Measurements from ENCODE around the gene TMEM184C.

The TMEM184C gene

DNA sequence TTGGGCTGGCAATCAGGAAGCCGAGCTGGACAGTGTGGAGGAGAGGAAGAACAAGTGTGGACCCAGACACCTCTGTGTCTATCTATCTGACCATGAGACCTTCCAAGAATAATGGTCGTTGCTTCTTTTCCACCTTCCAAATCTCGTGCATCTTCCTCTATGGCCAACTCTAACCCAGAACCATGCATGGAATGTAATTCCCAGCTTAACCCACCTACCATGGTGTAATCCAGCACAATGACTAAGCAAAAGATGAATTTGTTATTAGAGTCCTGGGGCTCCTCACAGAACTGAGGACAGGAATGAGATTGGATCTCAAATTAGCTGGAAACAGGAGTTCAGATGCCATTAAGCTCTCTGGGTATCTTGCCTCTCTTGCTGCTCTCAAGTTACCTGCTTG, 17.4 kb upstream of the TMEM184C start:
- no peak for DNase-seq (ENCODE audit: low spot score)

GRCh38 chr4:147605499-147605898, 11.7 kb upstream of the TMEM184C start:
- no peak for DNase-seq (ENCODE audit: low spot score)

DNA sequence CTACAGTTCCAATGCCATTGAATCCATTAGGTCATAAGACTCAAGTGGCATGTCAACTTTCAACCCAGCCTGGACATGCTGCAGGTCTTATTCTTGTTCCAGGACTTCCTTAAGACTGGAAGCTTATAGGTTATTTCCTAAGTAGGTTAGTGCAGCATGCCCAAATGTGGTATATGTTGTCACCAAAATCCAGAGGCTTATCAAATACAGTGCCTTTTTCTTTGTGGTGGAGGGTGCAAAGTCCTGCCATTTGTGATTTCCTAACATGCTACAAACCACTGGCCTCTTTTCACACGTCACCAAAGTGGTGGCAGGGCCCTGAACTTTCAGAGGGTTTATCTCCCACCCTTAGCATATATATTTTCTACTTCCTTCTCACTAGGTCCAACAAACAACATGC, 9.7 kb upstream of the TMEM184C start:
- DNase-seq (ENCODE audit: low spot score), result no peak

- no peak for DNase-seq (ENCODE audit: low spot score)
Measured at GRCh38 chr4:147610686-147611085, 6.5 kb upstream of the TMEM184C start.

DNA sequence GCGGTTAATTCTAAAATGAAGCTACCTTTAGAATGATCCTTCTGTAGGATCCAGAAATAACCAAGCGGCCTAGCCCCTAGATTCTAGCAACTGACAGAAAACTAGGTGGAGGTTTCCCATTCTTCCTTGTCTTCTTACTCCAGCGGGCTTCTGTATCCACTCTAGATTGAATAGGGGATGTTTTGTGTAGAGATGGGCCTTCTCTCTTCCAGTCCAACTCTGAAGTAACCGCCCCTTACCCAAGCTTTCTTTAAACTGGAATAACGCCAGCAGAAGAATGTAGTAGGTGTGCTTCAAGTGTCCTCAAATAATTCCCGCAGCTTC, 386 bp upstream of the TMEM184C start:
- peak; percentile 21 for DNase-seq (ENCODE audit: low spot score)

- no peak for DNase-seq (ENCODE audit: low spot score)
Measured at GRCh38 chr4:147617841-147618691, 869 bp downstream of the TMEM184C start.

DNA sequence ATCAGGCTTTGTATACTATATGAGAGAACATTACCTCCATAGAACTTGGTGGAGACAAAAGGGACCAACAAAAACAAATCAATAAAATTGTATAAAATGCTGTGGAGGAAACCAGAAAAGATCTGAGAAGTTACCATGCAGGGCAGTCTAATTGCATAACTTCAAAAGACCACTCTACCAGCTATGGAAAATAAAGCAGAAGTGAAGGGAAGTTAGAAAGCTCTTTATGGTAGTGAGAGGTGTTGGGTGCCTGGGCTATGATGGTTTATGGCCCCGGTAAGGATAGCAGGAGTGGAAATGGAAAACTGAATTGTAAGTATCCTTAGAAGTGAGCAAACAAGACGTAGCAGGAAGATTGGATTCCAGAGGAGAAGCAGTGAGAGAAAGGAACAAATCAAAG, 3.1 kb downstream of the TMEM184C start:
- no peak for DNase-seq (ENCODE audit: low spot score)

GRCh38 chr4:147625733-147626132, 8.5 kb downstream of the TMEM184C start:
- DNase-seq (ENCODE audit: low spot score), result no peak

DNA sequence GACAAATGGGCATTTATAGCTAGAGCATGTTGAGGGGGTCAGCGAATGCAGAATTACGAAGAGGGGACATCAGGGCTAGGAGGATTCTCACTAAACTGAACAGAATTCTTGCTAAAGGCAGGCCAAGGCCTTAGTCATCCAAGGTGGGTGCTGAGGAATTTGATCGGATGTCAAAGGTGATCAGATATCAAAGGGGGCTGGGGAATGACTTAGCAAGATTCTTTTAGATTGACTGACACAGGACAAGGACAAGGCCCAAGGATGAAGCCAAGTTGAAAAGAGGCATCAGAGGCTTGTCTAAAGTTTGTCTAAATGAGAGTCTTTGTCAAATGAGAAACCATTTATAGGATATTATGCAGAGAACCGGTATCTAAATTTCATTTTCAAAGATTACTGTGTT, 9.7 kb downstream of the TMEM184C start:
- DNase-seq (ENCODE audit: low spot score), result no peak

- no peak for DNase-seq (ENCODE audit: low spot score)
Measured at GRCh38 chr4:147628415-147628814, 11.2 kb downstream of the TMEM184C start.

DNA sequence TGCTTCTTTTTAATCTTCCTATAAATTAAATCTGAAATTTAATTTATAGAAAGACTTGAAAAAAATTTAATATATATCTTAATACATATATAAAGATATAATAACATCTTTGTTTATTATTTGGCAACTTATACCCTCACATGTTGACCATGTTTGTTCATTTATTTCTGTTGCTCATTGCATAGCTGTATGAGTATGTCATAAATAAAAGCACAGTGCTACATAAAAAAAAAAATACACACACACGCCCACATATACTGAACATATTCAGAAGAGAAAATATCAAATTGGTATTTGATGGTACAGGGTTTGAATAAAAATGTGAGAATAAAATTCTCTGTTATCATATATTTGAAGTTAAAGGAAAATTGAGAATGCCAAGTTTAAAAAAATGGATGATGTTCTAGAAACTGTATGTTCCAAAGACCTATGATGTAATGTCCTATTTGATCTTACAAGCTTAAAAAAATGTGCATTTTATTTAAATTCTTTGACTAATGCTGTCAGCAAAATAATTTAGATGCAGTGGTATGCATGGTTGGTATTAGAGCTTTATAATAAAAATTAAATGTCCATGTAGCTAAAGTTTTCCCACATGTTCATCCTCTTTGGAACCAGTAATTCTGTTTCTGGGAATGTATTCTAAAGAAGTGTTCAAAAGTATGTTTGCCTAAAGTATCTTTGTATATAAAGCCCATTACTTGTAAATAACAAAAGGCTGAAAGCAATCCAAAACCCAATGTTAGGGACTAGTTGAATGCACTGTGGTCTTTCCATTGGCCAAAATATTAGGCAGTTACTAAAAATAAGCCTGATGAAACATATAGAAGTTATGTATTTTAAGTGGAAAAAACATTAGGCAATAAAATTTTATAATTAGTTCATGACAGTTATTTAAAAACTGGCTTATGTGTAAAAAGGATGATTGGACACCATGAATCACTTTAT, 12.9 kb downstream of the TMEM184C start:
- DNase-seq (ENCODE audit: low spot score), result no peak

GRCh38 chr4:147633113-147633512, 15.9 kb downstream of the TMEM184C start:
- DNase-seq (ENCODE audit: low spot score), result no peak

DNA sequence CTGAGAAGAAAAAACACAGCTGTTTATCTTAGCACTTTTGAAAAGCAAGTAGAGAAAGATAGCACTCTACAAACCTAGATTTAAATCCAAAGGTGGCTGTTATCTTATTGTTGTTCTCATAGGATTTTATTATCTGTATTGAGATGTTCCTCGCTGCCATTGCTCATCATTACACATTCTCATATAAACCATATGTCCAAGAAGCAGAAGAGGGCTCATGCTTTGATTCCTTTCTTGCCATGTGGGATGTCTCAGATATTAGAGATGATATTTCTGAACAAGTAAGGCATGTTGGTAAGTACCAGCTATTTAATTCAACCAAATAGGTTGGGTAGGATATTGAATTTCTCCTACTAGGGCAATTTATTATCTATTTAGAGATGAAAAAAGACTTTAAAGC, 16.4 kb downstream of the TMEM184C start:
- DNase-seq (ENCODE audit: low spot score), result no peak

GRCh38 chr4:147635348-147635747, 18.2 kb downstream of the TMEM184C start:
- no peak for DNase-seq (ENCODE audit: low spot score)

- DNase-seq (ENCODE audit: low spot score), result no peak
Measured at GRCh38 chr4:147638365-147638764, 21.2 kb downstream of the TMEM184C start.

GRCh38 chr4:147638942-147639341, 21.7 kb downstream of the TMEM184C start:
- no peak for DNase-seq (ENCODE audit: low spot score)

- DNase-seq (ENCODE audit: low spot score), result no peak
Measured at GRCh38 chr4:147639388-147639787, 22.2 kb downstream of the TMEM184C start.

DNA sequence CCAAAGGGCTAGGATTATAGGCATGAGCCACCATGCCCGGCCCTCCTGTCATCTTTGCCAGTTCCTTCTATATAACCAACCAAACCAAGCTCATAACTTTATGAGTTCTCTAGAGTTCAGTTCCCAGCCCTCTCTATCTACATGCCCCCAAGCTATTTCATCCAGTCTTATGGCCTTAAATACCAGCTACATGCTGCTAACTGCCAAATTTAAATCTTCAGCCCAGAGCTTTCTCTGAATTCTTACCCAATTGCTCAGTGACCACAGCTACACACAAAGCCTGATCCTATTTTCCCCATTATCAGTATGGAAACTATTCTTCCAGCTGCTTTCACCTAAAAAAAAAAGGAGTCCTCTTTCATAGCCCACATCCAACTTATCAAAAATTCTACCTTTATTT, 23.1 kb downstream of the TMEM184C start:
- DNase-seq (ENCODE audit: low spot score), result no peak

DNA sequence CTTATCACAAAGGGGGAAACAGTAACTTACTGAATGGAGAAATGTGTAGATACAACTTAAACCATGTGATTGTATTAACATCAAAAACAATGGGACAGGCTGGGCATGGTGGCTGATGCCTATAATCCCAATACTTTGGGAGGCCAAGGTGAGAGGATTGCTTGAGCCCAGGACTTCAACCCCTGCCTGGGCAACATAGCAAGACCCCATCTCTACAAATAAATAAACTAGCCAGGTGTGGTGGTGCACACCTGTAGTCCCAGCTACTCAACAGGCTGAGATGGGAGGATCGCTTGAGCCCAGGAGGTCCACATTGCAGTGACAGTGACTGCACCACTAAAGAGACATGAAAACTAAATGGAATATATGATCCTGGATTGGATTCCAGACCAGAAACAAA, 26.4 kb downstream of the TMEM184C start:
- DNase-seq (ENCODE audit: low spot score), result no peak

DNA sequence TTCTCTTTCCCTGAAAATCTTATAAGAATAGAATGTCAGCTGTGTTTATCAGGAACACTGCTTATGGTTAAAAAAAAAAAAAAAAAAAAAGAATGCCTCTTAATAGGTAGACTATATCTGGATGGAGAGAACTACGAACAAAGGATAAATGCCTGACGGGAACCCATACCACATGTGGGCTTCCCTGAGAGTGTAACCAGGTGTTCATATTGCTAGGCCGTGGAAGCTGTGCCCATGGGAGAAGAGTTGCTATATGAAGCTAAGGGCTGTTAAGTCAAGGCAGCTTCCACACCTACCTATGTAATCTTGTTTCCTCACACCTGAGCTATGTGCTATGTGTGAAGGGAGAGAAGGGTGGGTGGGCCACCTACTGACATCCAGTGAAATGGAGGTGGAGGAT, 27.3 kb downstream of the TMEM184C start:
- no peak for DNase-seq (ENCODE audit: low spot score)

DNA sequence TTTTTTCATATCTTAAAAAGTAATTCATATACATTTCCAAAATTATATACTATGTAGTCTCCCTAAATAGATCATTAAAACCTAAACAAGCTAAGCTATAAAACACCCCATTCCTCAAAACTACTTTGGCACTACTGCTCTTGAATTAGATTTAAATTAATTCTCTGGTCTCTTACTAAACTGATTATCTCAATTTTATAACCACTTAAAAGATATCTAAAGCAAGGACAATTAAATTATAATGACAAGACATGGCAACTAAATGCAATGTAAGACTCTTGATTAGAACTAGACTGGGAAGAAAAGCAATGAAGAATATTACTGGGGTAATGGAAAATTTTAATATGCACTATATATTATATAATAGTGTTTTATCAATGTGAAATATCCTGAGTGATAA, 27.9 kb downstream of the TMEM184C start:
- DNase-seq (ENCODE audit: low spot score), result no peak

DNA sequence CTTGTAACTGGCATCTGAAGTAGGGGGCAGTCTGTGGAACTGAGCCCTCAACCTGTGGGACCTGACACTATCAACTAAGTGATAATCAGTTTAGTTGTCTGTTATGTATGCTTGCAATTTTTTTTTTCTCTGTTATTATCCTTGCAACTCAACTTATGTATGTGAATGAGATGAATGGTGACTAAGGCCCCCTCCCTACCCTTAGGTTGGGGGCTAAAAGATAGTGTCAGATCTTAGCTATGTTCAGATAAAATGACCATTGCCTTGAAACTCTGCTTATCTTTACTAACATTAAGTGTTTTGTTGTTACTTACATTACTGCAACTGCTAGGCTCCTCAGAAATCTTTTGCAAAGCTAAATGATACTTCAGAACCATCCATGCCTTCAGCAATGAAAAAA, 31.5 kb downstream of the TMEM184C start:
- no peak for DNase-seq (ENCODE audit: low spot score)

DNA sequence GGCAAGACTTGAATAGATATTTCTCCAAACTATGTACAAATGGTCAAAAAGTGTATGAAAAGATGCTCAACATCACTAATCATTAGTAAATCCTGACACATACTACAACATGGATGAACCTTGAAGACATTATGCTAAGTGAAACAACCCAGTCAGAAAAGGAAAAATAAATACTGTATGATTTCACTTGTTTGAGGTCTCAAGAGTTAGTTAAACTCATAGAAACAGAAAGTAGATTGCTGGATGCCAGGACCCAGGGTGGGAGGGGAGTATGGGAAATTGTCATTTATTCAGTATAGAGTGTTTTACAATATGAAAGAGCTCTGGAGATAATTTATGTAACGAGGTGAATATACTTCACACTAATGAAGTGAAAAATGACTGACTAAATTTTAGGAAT, 34.4 kb downstream of the TMEM184C start:
- DNase-seq (ENCODE audit: low spot score), result no peak

Measured in iPS-NIHi11 (cell line).